ENCODE measurements around the gene HOXC13. TPM values are rescaled to one million over a fixed set of nuclear protein-coding genes. Genes with fewer than 3 reads are reported as not detected.

HOXC13 gene
- total RNA-seq, 1 experiment from 2014 or later: not detected

GRCh38 chr12:53956914-53957536 lies 18.4 kb downstream of the HOXC13 start:
- Histone ChIP-seq H3K27me3 (ENCODE audit: low read length) (no peaks in the 10 kb centered on the region), H3K9me3 (ENCODE audit: low read length) (no peaks in the 10 kb centered on the region), H3K27ac (ENCODE audit: low read length) (no peak overlapping the region)

GRCh38 chr12:53958128-53958527 lies 19.5 kb downstream of the HOXC13 start:
- H3K4me1 ChIP-seq (ENCODE audit: low read length): no peaks in the 10 kb centered on the region
- no peak overlapping the region for H3K4me2 ChIP-seq (ENCODE audit: low read depth, low read length, poor library complexity, severe bottlenecking)
- no peak overlapping the region for H3K9ac ChIP-seq (ENCODE audit: low read length)
- DNase-seq: no peak
- no peaks in the 10 kb centered on the region for H3K27me3 ChIP-seq (ENCODE audit: low read length)
- H3K27ac ChIP-seq (ENCODE audit: low read length): no peak overlapping the region
- no peaks in the 10 kb centered on the region for H3K9me2 ChIP-seq (replicated peaks; ENCODE audit: insufficient read depth, low read length)
- H2AFZ ChIP-seq (ENCODE audit: low read length): no peak overlapping the region
- no peaks in the 10 kb centered on the region; the same call in 1 of the 2 replicates for H4K20me1 ChIP-seq (ENCODE audit: insufficient read depth, low read depth, low read length)
- no peaks in the 10 kb centered on the region for H3K79me2 ChIP-seq (ENCODE audit: low read length)
- H3K4me3 ChIP-seq (ENCODE audit: low read length): no peak overlapping the region
- no peaks in the 10 kb centered on the region for H3K9me3 ChIP-seq (ENCODE audit: low read length)
- no peaks in the 10 kb centered on the region for H3K36me3 ChIP-seq (ENCODE audit: insufficient read depth, low read length)

More at GRCh38 chr12:53956914-53957536, 18.4 kb downstream of the HOXC13 start:
- no peaks in the 10 kb centered on the region for H3K79me2 ChIP-seq (ENCODE audit: low read length)
- H3K4me2 ChIP-seq (ENCODE audit: low read depth, low read length, poor library complexity, severe bottlenecking): no peak overlapping the region
- DNase-seq: no peak
- H3K36me3 ChIP-seq (ENCODE audit: insufficient read depth, low read length): no peaks in the 10 kb centered on the region
- H3K9me2 ChIP-seq (replicated peaks; ENCODE audit: insufficient read depth, low read length): no peaks in the 10 kb centered on the region
- H3K9ac ChIP-seq (ENCODE audit: low read length): no peak overlapping the region
- no peaks in the 10 kb centered on the region; the same call in 1 of the 2 replicates for H4K20me1 ChIP-seq (ENCODE audit: insufficient read depth, low read depth, low read length)
- H2AFZ ChIP-seq (ENCODE audit: low read length): no peak overlapping the region
- no peak overlapping the region for H3K4me3 ChIP-seq (ENCODE audit: low read length)
- H3K4me1 ChIP-seq (ENCODE audit: low read length): no peaks in the 10 kb centered on the region

- no peaks in the 10 kb centered on the region for H3K9me3 ChIP-seq (ENCODE audit: low read length)
- H3K79me2 ChIP-seq (ENCODE audit: low read length): no peaks in the 10 kb centered on the region
- H2AFZ ChIP-seq (ENCODE audit: low read length): no peak overlapping the region
- no peaks in the 10 kb centered on the region for H3K9me2 ChIP-seq (replicated peaks; ENCODE audit: insufficient read depth, low read length)
- no peak overlapping the region for H3K9ac ChIP-seq (ENCODE audit: low read length)
- H4K20me1 ChIP-seq (ENCODE audit: insufficient read depth, low read depth, low read length): no peaks in the 10 kb centered on the region; the same call in 1 of the 2 replicates
- no peaks in the 10 kb centered on the region for H3K36me3 ChIP-seq (ENCODE audit: insufficient read depth, low read length)
- H3K27ac ChIP-seq (ENCODE audit: low read length): no peak overlapping the region
- H3K4me2 ChIP-seq (ENCODE audit: low read depth, low read length, poor library complexity, severe bottlenecking): no peak overlapping the region
- no peaks in the 10 kb centered on the region for H3K27me3 ChIP-seq (ENCODE audit: low read length)
- no peak for DNase-seq
- no peaks in the 10 kb centered on the region; the same call in 1 of the 2 replicates for H3K4me1 ChIP-seq (ENCODE audit: low read length)
- no peak overlapping the region for H3K4me3 ChIP-seq (ENCODE audit: low read length)
Measured at GRCh38 chr12:53959314-53959713, 20.7 kb downstream of the HOXC13 start.

GRCh38 chr12:53960187-53961024 lies 21.8 kb downstream of the HOXC13 start:
- H3K36me3 ChIP-seq (ENCODE audit: insufficient read depth, low read length): no peaks in the 10 kb centered on the region
- H3K4me3 ChIP-seq (ENCODE audit: low read length): no peak overlapping the region
- H4K20me1 ChIP-seq (ENCODE audit: insufficient read depth, low read depth, low read length): no peaks in the 10 kb centered on the region; the same call in 1 of the 2 replicates
- no peak overlapping the region for H3K9ac ChIP-seq (ENCODE audit: low read length)
- H3K9me3 ChIP-seq (ENCODE audit: low read length): no peaks in the 10 kb centered on the region
- no peak overlapping the region for H3K4me2 ChIP-seq (ENCODE audit: low read depth, low read length, poor library complexity, severe bottlenecking)
- H2AFZ ChIP-seq (ENCODE audit: low read length): no peak overlapping the region
- DNase-seq: no peak
- no peaks in the 10 kb centered on the region for H3K79me2 ChIP-seq (ENCODE audit: low read length)
- peaks cover 11% of the 10 kb centered on the region for H3K4me1 ChIP-seq (ENCODE audit: low read length)
- no peaks in the 10 kb centered on the region for H3K9me2 ChIP-seq (replicated peaks; ENCODE audit: insufficient read depth, low read length)
- H3K27me3 ChIP-seq (ENCODE audit: low read length): no peaks in the 10 kb centered on the region
- H3K27ac ChIP-seq (ENCODE audit: low read length): no peak overlapping the region

GRCh38 chr12:53961025-53961761 lies 22.6 kb downstream of the HOXC13 start:
- no peaks in the 10 kb centered on the region for H3K9me2 ChIP-seq (replicated peaks; ENCODE audit: insufficient read depth, low read length)
- H4K20me1 ChIP-seq (ENCODE audit: insufficient read depth, low read depth, low read length): no peaks in the 10 kb centered on the region; the same call in 1 of the 2 replicates
- no peaks in the 10 kb centered on the region for H3K9me3 ChIP-seq (ENCODE audit: low read length)
- no peak for DNase-seq
- H3K27me3 ChIP-seq (ENCODE audit: low read length): no peaks in the 10 kb centered on the region
- H3K9ac ChIP-seq (ENCODE audit: low read length): no peak overlapping the region
- H3K4me3 ChIP-seq (ENCODE audit: low read length): no peak overlapping the region
- no peak overlapping the region for H2AFZ ChIP-seq (ENCODE audit: low read length)
- H3K4me2 ChIP-seq (ENCODE audit: low read depth, low read length, poor library complexity, severe bottlenecking): no peak overlapping the region
- H3K27ac ChIP-seq (ENCODE audit: low read length): no peak overlapping the region
- H3K79me2 ChIP-seq (ENCODE audit: low read length): no peaks in the 10 kb centered on the region
- H3K36me3 ChIP-seq (ENCODE audit: insufficient read depth, low read length): no peaks in the 10 kb centered on the region
- H3K4me1 ChIP-seq (ENCODE audit: low read length): peaks cover 11% of the 10 kb centered on the region

- Histone ChIP-seq H3K9me3 (ENCODE audit: low read length) (no peaks in the 10 kb centered on the region), H2AFZ (ENCODE audit: low read length) (no peak overlapping the region), H3K9me2 (replicated peaks; ENCODE audit: insufficient read depth, low read length) (no peaks in the 10 kb centered on the region), H4K20me1 (ENCODE audit: insufficient read depth, low read depth, low read length) (no peaks in the 10 kb centered on the region; the same call in 1 of the 2 replicates), H3K27me3 (ENCODE audit: low read length) (no peaks in the 10 kb centered on the region), H3K4me3 (ENCODE audit: low read length) (no peak overlapping the region), H3K36me3 (ENCODE audit: insufficient read depth, low read length) (no peaks in the 10 kb centered on the region), H3K4me2 (ENCODE audit: low read depth, low read length, poor library complexity, severe bottlenecking) (no peak overlapping the region), H3K27ac (ENCODE audit: low read length) (no peak overlapping the region), H3K9ac (ENCODE audit: low read length) (no peak overlapping the region), H3K4me1 (ENCODE audit: low read length) (peaks cover 11% of the 10 kb centered on the region), H3K79me2 (ENCODE audit: low read length) (no peaks in the 10 kb centered on the region)
- no peak for DNase-seq
Measured at GRCh38 chr12:53963005-53963404, 24.4 kb downstream of the HOXC13 start.

- H3K4me3 ChIP-seq (ENCODE audit: low read length): no peak overlapping the region
- H3K9ac ChIP-seq (ENCODE audit: low read length): no peak overlapping the region
- H3K36me3 ChIP-seq (ENCODE audit: insufficient read depth, low read length): no peaks in the 10 kb centered on the region
- H3K9me3 ChIP-seq (ENCODE audit: low read length): no peaks in the 10 kb centered on the region
- no peak overlapping the region for H3K27ac ChIP-seq (ENCODE audit: low read length)
- DNase-seq: no peak
- no peaks in the 10 kb centered on the region for H3K79me2 ChIP-seq (ENCODE audit: low read length)
- no peaks in the 10 kb centered on the region for H3K27me3 ChIP-seq (ENCODE audit: low read length)
- H3K4me1 ChIP-seq (ENCODE audit: low read length): peaks cover 11% of the 10 kb centered on the region
- no peak overlapping the region for H2AFZ ChIP-seq (ENCODE audit: low read length)
- H3K9me2 ChIP-seq (replicated peaks; ENCODE audit: insufficient read depth, low read length): no peaks in the 10 kb centered on the region
- H3K4me2 ChIP-seq (ENCODE audit: low read depth, low read length, poor library complexity, severe bottlenecking): no peak overlapping the region
- no peaks in the 10 kb centered on the region; the same call in 1 of the 2 replicates for H4K20me1 ChIP-seq (ENCODE audit: insufficient read depth, low read depth, low read length)
Measured at GRCh38 chr12:53963434-53964314, 25.0 kb downstream of the HOXC13 start.
